Left kidney (tissue), 2 donors: Measurements from ENCODE around the gene HTT. TPM values are rescaled to one million over a fixed set of nuclear protein-coding genes. Genes with fewer than 3 reads are reported as not detected.

ENCODE experiments used
- DNase-seq: peaks from one replicate; pipeline ENCODE4 v3.0.0-alpha.2; 2013
- polyA plus RNA-seq: library from polyadenylated mRNA; unstranded; fragments of 120-200 nt; gene quantifications from one replicate; pipeline ENCODE4 v1.2.1, GENCODE V29; 2013; ENCODE audit not compliant: insufficient read length

HTT gene
- polyA plus RNA-seq, 1 donor: 36.6 TPM

GRCh38 chr4:3174371-3175338 lies 100.2 kb downstream of the HTT start:
- DNase-seq: no peak

- no peak for DNase-seq
Observed at GRCh38 chr4:3176367-3177229, 102.1 kb downstream of the HTT start.

- no peak for DNase-seq
Observed at GRCh38 chr4:3177426-3177825, 102.9 kb downstream of the HTT start.

GRCh38 chr4:3177905-3178304 lies 103.4 kb downstream of the HTT start:
- no peak for DNase-seq

GRCh38 chr4:3178351-3178750 lies 103.9 kb downstream of the HTT start:
- DNase-seq: no peak

GRCh38 chr4:3179126-3179706 lies 104.7 kb downstream of the HTT start:
- DNase-seq: no peak

- no peak for DNase-seq
Observed at GRCh38 chr4:3183008-3183407, 108.5 kb downstream of the HTT start.

GRCh38 chr4:3184725-3185124 lies 110.2 kb downstream of the HTT start:
- no peak for DNase-seq

- no peak for DNase-seq
Observed at GRCh38 chr4:3186609-3187008, 112.1 kb downstream of the HTT start.

GRCh38 chr4:3188118-3188517 lies 113.6 kb downstream of the HTT start:
- DNase-seq: no peak

- no peak for DNase-seq
Observed at GRCh38 chr4:3189459-3189858, 115.0 kb downstream of the HTT start.

- DNase-seq: no peak
Observed at GRCh38 chr4:3190549-3190948, 116.1 kb downstream of the HTT start.

- no peak for DNase-seq
Observed at GRCh38 chr4:3192188-3192587, 117.7 kb downstream of the HTT start.

GRCh38 chr4:3192827-3193226 lies 118.3 kb downstream of the HTT start:
- no peak for DNase-seq

GRCh38 chr4:3193531-3194203 lies 119.2 kb downstream of the HTT start:
- no peak for DNase-seq

GRCh38 chr4:3196670-3197359 lies 122.3 kb downstream of the HTT start:
- no peak for DNase-seq

- no peak for DNase-seq
Observed at GRCh38 chr4:3197366-3198105, 123.1 kb downstream of the HTT start.

- no peak for DNase-seq
Observed at GRCh38 chr4:3198906-3199305, 124.4 kb downstream of the HTT start.

GRCh38 chr4:3199653-3200422 lies 125.4 kb downstream of the HTT start:
- DNase-seq: no peak
